ENCODE results near the gene MBOAT1.
"Not testable (repeated sequence)": the region's sequence is repeated elsewhere in the genome, so short reads cannot be mapped to it uniquely, and the experiment has no call there.

MBOAT1 gene

DNA sequence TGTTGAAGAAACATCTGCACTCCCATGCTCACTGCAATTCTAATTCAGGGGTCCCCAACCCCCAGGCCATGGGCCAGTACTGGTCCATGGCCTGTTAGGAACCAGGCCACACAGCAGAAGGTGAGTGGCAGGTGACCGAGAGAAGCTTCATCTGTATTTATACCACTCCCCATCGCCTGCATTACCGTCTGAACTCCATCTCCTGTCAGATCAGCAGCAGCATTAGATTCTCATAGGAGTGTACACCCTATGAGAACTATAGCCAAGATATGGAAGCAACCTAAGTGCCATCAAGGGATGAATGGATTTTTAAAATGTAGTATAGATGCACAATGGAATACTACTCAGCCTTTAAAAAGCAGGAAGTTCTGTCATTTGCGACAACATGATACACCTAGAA is 53.2 kb downstream of the MBOAT1 start:
- WGBS (ENCODE audit: insufficient coverage, insufficient read length), result no CpG with 5 or more reads among the region's 4 CpGs
- Histone ChIP-seq H3K27me3 (ENCODE audit: control insufficient read depth, insufficient read depth, low read length) (no peaks in the 10 kb centered on the region), H3K4me1 (ENCODE audit: control insufficient read depth, insufficient read depth, low read length) (no peaks in the 10 kb centered on the region), H3K36me3 (ENCODE audit: control insufficient read depth, insufficient read depth, low read length) (no peaks in the 10 kb centered on the region), H3K4me3 (ENCODE audit: low read length) (no peak overlapping the region), H3K27ac (ENCODE audit: low read length) (no peak overlapping the region), H3K9me3 (ENCODE audit: control insufficient read depth, insufficient read depth, low read length) (no peaks in the 10 kb centered on the region)
- DNase-seq (ENCODE audit: low read depth, low spot score), result no peak

DNA sequence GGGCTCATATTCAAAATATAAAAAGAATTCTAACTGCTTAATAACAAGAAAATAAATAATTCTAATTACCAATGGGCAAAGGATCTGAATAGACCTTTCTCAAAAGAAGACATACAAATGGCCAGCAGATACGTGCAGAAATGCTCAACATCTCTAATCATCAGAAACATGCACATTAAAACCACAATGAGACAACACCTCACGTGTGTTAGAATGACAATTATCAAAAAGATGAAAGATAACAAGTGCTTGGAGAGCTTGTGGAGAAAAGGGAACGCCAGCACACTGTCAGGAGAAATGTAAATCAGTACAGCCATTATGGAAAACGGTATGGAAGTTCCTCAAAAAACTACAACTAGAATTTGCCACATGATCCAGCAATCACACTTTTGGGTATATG is 53.6 kb downstream of the MBOAT1 start:
- no peak overlapping the region for H3K4me3 ChIP-seq (ENCODE audit: low read length)
- H3K27me3 ChIP-seq (ENCODE audit: control insufficient read depth, insufficient read depth, low read length), result no peaks in the 10 kb centered on the region
- no peak overlapping the region for H3K27ac ChIP-seq (ENCODE audit: low read length)
- no CpG with 5 or more reads among the region's 4 CpGs for WGBS (ENCODE audit: insufficient coverage, insufficient read length)
- no peaks in the 10 kb centered on the region for H3K4me1 ChIP-seq (ENCODE audit: control insufficient read depth, insufficient read depth, low read length)
- no peak for DNase-seq (ENCODE audit: low read depth, low spot score)
- no peaks in the 10 kb centered on the region for H3K9me3 ChIP-seq (ENCODE audit: control insufficient read depth, insufficient read depth, low read length)
- H3K36me3 ChIP-seq (ENCODE audit: control insufficient read depth, insufficient read depth, low read length), result no peaks in the 10 kb centered on the region

DNA sequence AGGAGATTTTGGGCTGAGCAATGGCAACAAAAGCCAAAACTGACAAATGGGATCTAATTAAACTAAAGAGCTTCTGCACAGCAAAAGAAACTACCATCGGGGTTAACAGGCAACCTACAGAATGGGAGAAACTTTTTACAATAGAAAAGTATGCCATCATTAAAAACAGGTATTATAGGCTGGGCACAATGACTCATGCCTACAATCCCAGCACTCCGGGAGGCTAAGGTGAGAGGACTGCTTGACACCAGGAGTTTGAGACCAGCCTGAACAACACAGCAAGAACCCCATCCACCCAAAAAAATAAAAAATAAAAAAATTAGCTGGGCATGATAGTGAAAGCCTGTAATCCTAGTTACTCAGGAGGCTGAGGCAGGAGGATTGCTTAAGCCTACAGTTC is 55.4 kb downstream of the MBOAT1 start:
- peaks cover 1% of the 10 kb centered on the region; the same call in 1 of the 2 replicates for H3K4me1 ChIP-seq (ENCODE audit: control insufficient read depth, insufficient read depth, low read length)
- no CpG with 5 or more reads among the region's 2 CpGs for WGBS (ENCODE audit: insufficient coverage, insufficient read length)
- no peaks in the 10 kb centered on the region for H3K27me3 ChIP-seq (ENCODE audit: control insufficient read depth, insufficient read depth, low read length)
- no peaks in the 10 kb centered on the region for H3K9me3 ChIP-seq (ENCODE audit: control insufficient read depth, insufficient read depth, low read length)
- no peaks in the 10 kb centered on the region for H3K36me3 ChIP-seq (ENCODE audit: control insufficient read depth, insufficient read depth, low read length)
- no peak overlapping the region for H3K4me3 ChIP-seq (ENCODE audit: low read length)
- no peak overlapping the region for H3K27ac ChIP-seq (ENCODE audit: low read length)
- no peak for DNase-seq (ENCODE audit: low read depth, low spot score)

DNA sequence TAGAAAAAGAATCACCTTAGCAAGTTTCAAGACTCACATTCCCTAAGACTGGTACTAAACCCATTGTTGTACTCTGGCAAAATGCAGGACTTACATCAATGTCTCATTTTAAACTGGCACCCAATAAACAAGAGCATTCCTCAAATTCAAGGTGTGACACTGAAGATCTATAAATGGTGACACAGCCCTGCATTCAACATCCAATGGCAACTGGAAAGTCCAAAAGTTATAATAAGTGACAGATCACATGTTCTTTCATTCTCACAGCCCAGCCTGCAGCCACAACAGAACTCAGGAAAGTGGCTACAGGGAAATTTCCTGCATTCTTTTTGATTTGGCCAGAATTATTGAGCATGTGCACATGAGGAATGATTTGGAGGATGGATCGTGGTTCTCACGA is 57.5 kb downstream of the MBOAT1 start:
- no peak overlapping the region for H3K27ac ChIP-seq (ENCODE audit: low read length)
- H3K27me3 ChIP-seq (ENCODE audit: control insufficient read depth, insufficient read depth, low read length), result no peaks in the 10 kb centered on the region
- H3K36me3 ChIP-seq (ENCODE audit: control insufficient read depth, insufficient read depth, low read length), result no peaks in the 10 kb centered on the region
- no CpG with 5 or more reads among the region's 2 CpGs for WGBS (ENCODE audit: insufficient coverage, insufficient read length)
- no peaks in the 10 kb centered on the region for H3K9me3 ChIP-seq (ENCODE audit: control insufficient read depth, insufficient read depth, low read length)
- no peak overlapping the region for H3K4me3 ChIP-seq (ENCODE audit: low read length)
- DNase-seq (ENCODE audit: low read depth, low spot score), result no peak
- H3K4me1 ChIP-seq (ENCODE audit: control insufficient read depth, insufficient read depth, low read length), result peaks cover 1% of the 10 kb centered on the region; the same call in 1 of the 2 replicates

DNA sequence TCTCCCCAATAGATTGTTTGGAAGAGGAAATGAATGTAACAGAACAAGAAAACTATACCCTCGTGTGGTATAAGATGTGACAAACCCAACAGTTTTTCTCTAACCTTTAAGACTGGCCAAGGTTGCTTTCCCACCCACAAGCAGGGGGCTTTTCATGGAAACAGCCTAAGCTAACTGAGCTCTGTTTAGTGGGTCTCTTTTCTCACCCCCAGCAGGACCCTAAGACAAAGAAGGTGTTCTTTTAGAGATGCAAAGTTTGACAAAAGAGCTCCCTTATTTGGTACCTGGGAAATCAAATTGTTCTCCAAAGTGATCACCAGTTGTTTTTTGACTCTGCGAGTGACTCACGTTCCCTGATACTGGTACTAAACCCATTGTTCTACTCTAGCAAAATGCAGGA is 59.1 kb downstream of the MBOAT1 start:
- peaks cover 1% of the 10 kb centered on the region; the same call in 1 of the 2 replicates for H3K4me1 ChIP-seq (ENCODE audit: control insufficient read depth, insufficient read depth, low read length)
- H3K9me3 ChIP-seq (ENCODE audit: control insufficient read depth, insufficient read depth, low read length), result no peaks in the 10 kb centered on the region
- no peaks in the 10 kb centered on the region for H3K36me3 ChIP-seq (ENCODE audit: control insufficient read depth, insufficient read depth, low read length)
- DNase-seq (ENCODE audit: low read depth, low spot score), result no peak
- no peaks in the 10 kb centered on the region for H3K27me3 ChIP-seq (ENCODE audit: control insufficient read depth, insufficient read depth, low read length)
- no peak overlapping the region for H3K4me3 ChIP-seq (ENCODE audit: low read length)
- H3K27ac ChIP-seq (ENCODE audit: low read length), result no peak overlapping the region
- WGBS (ENCODE audit: insufficient coverage, insufficient read length), result no CpG with 5 or more reads among the region's 3 CpGs

DNA sequence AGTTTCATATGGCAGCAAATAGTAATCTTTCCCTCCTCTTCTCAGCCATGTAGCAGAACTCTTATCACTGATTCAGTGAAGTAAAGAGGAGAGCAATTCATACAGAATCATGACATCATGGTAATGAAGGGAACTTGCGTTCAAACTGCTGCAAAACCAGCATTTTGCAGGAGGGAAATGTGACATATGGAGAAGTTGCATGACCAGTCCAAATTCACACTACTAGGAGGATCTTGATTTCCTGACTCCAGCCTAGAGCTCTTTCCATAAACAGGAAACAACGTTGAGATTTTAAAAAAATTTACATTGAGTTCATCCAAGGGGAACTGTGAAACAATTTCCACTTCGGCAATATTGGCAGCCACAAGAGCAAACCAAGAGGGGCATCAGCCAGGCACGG is 63.8 kb downstream of the MBOAT1 start:
- H3K4me3 ChIP-seq (ENCODE audit: low read length), result no peak overlapping the region
- no peaks in the 10 kb centered on the region for H3K36me3 ChIP-seq (ENCODE audit: control insufficient read depth, insufficient read depth, low read length)
- WGBS (ENCODE audit: insufficient coverage, insufficient read length), result no CpG with 5 or more reads among the region's 4 CpGs
- no peaks in the 10 kb centered on the region for H3K27me3 ChIP-seq (ENCODE audit: control insufficient read depth, insufficient read depth, low read length)
- H3K9me3 ChIP-seq (ENCODE audit: control insufficient read depth, insufficient read depth, low read length), result no peaks in the 10 kb centered on the region
- H3K27ac ChIP-seq (ENCODE audit: low read length), result no peak overlapping the region
- H3K4me1 ChIP-seq (ENCODE audit: control insufficient read depth, insufficient read depth, low read length), result peaks cover under 1% of the 10 kb centered on the region; the same call in 1 of the 2 replicates
- no peak for DNase-seq (ENCODE audit: low read depth, low spot score)

DNA sequence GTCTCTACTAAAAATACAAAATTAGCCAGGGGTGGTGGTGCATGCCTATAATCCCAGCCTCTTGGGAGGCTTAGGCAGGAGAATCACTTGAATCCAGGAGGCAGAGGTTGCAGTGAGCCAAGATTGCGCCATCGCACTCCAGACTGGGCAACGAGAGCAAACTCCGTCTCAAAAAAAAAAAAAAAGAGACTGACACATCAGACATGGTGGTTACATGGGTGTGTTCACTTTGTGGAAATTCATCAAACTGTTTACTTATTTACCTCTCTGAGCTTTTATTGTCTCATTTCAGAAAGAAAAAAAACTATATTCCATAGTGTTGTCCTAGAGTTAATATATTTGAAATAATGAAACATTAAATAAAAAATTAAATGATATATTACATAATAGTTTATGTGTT is 64.8 kb downstream of the MBOAT1 start:
- no CpG with 5 or more reads among the region's 4 CpGs for WGBS (ENCODE audit: insufficient coverage, insufficient read length)
- Histone ChIP-seq H3K4me3 (ENCODE audit: low read length) (no peak overlapping the region), H3K36me3 (ENCODE audit: control insufficient read depth, insufficient read depth, low read length) (no peaks in the 10 kb centered on the region), H3K27me3 (ENCODE audit: control insufficient read depth, insufficient read depth, low read length) (no peaks in the 10 kb centered on the region), H3K4me1 (ENCODE audit: control insufficient read depth, insufficient read depth, low read length) (no peaks in the 10 kb centered on the region), H3K27ac (ENCODE audit: low read length) (no peak overlapping the region), H3K9me3 (ENCODE audit: control insufficient read depth, insufficient read depth, low read length) (no peaks in the 10 kb centered on the region)
- DNase-seq (ENCODE audit: low read depth, low spot score), result no peak

DNA sequence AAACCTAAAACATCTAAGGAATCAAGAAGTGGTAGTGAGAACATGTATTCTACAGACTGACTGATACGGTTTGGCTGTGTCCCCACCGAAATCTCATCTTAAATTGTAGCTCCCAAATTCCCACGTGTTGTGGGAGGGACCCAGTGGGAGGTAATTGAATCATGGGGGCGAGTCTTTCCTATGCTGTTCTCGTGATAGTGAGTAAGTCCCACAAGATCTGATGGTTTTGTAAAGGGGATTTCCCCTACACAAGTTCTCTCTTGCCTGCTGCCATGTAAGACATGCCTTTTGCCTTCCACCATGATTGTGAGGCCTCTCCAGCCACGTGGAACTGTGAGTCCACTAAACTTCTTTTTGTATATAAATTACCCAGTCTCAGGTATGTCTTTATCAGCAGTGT is 65.4 kb downstream of the MBOAT1 start:
- H3K36me3 ChIP-seq (ENCODE audit: control insufficient read depth, insufficient read depth, low read length); H3K27me3 ChIP-seq (ENCODE audit: control insufficient read depth, insufficient read depth, low read length): not testable (repeated sequence)
- WGBS (ENCODE audit: insufficient coverage, insufficient read length), result no CpG with 5 or more reads among the region's 6 CpGs

DNA sequence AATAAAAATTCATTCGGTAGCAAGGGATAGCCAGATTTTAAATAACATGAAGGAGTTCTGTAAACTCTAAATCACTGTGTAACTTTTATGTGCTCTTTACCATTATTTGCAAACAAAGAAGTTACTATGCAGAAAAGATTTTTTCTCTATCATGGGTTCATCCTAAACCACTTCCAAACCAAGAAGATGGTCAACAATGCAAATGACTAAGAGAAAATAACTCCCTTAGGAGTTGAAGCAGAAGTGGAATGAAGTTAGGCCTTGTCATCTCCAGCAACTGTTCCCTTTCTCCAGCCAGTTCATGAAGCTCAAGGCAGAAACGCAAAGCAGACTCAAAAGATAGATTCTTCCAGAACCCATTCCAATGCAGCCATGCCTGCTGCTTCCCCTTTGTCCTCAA is 66.0 kb downstream of the MBOAT1 start:
- no peaks in the 10 kb centered on the region for H3K36me3 ChIP-seq (ENCODE audit: control insufficient read depth, insufficient read depth, low read length)
- no CpG with 5 or more reads among the region's 2 CpGs for WGBS (ENCODE audit: insufficient coverage, insufficient read length)
- H3K27ac ChIP-seq (ENCODE audit: low read length), result no peak overlapping the region
- H3K4me1 ChIP-seq (ENCODE audit: control insufficient read depth, insufficient read depth, low read length), result no peaks in the 10 kb centered on the region
- H3K27me3 ChIP-seq (ENCODE audit: control insufficient read depth, insufficient read depth, low read length), result no peaks in the 10 kb centered on the region
- no peak for DNase-seq (ENCODE audit: low read depth, low spot score)
- H3K9me3 ChIP-seq (ENCODE audit: control insufficient read depth, insufficient read depth, low read length), result no peaks in the 10 kb centered on the region
- H3K4me3 ChIP-seq (ENCODE audit: low read length), result no peak overlapping the region

More for the DNA sequence above, 65.4 kb downstream of the MBOAT1 start:
- H3K4me3 ChIP-seq (ENCODE audit: low read length); H3K4me1 ChIP-seq (ENCODE audit: control insufficient read depth, insufficient read depth, low read length); DNase-seq (ENCODE audit: low read depth, low spot score); H3K27ac ChIP-seq (ENCODE audit: low read length); H3K9me3 ChIP-seq (ENCODE audit: control insufficient read depth, insufficient read depth, low read length): not testable (repeated sequence)

DNA sequence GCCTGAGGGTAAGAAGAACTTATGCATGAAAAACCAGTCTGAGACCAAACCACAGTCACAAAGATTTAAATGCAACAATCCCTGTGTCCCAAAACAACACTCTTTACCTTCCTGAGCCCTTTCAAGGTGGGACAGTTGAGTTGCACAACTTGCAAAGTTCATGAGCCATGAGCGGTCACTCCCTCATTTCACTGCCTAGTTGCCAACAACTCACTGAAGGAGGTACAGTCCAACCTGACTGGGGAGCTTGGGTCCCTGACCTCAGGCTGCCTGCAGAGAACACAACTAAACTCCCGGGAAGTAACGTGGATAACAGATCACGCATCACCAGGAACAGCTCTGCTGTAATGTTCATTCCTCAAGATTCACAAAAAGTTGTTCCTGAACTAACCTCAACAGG is 69.4 kb downstream of the MBOAT1 start:
- H3K27ac ChIP-seq (ENCODE audit: low read length), result no peak overlapping the region
- no CpG with 5 or more reads among the region's 4 CpGs for WGBS (ENCODE audit: insufficient coverage, insufficient read length)
- no peak overlapping the region for H3K4me3 ChIP-seq (ENCODE audit: low read length)
- no peak for DNase-seq (ENCODE audit: low read depth, low spot score)
- no peaks in the 10 kb centered on the region for H3K4me1 ChIP-seq (ENCODE audit: control insufficient read depth, insufficient read depth, low read length)
- H3K27me3 ChIP-seq (ENCODE audit: control insufficient read depth, insufficient read depth, low read length), result no peaks in the 10 kb centered on the region
- no peaks in the 10 kb centered on the region for H3K9me3 ChIP-seq (ENCODE audit: control insufficient read depth, insufficient read depth, low read length)
- H3K36me3 ChIP-seq (ENCODE audit: control insufficient read depth, insufficient read depth, low read length), result no peaks in the 10 kb centered on the region

DNA sequence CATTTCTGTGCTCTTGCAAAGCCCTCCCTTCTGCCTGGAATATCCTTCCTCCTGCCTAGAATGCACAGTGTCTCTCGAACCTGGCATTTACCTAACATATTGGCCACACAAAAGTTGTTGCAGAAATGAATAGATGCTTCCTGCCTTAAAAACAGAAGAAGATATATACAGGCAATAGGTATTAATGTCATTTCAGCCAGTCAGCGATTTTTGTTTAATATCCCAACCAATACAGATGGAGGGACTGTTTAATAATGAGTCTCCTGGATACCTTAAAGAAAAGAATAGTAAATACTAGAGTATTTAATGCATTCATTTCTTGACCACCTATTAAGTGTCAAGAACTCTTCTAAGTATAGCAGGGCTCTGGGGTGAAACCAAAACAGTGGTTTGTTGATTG is 70.3 kb downstream of the MBOAT1 start:
- Histone ChIP-seq H3K4me1 (ENCODE audit: control insufficient read depth, insufficient read depth, low read length) (no peaks in the 10 kb centered on the region), H3K27ac (ENCODE audit: low read length) (no peak overlapping the region), H3K4me3 (ENCODE audit: low read length) (no peak overlapping the region), H3K36me3 (ENCODE audit: control insufficient read depth, insufficient read depth, low read length) (no peaks in the 10 kb centered on the region), H3K27me3 (ENCODE audit: control insufficient read depth, insufficient read depth, low read length) (no peaks in the 10 kb centered on the region), H3K9me3 (ENCODE audit: control insufficient read depth, insufficient read depth, low read length) (no peaks in the 10 kb centered on the region)
- no peak for DNase-seq (ENCODE audit: low read depth, low spot score)
- no CpG with 5 or more reads among the region's 2 CpGs for WGBS (ENCODE audit: insufficient coverage, insufficient read length)
